Stomach (tissue), 9 donors: ENCODE results near the gene ZNF165. TPM values are rescaled to one million over a fixed set of nuclear protein-coding genes. Genes with fewer than 3 reads are reported as not detected.
"Not testable (repeated sequence)": the region's sequence is repeated elsewhere in the genome, so short reads cannot be mapped to it uniquely, and the experiment has no call there.

Source experiments
- DNase-seq, 2 donors: peaks; one replicate each; pipeline versions ENCODE4 v3.0.0 to v3.0.0-alpha.2; 2013 to 2019
- H3K27ac ChIP-seq, 5 donors: fragments of 200-600 bp in 4 of 5; sonication (generic) in 4 of 5; one replicate each; pipeline ENCODE4 v1.5.1; 2013 to 2019; ENCODE audit warnings: mild to moderate bottlenecking in 1 of 5, moderate library complexity in 1 of 5
- H3K27me3 ChIP-seq, 3 donors: fragments of 200-600 bp; sonication (generic); one replicate each; pipeline ENCODE4 v1.5.1; 2017 to 2019; ENCODE audit warnings: mixed run types in 1 of 3
- H3K36me3 ChIP-seq, 4 donors: fragments of 200-600 bp; sonication (generic); 1 replicate in 3 of 4; 2 replicates in 1 of 4; pipeline ENCODE4 v1.5.1; 2016 to 2019
- H3K4me1 ChIP-seq, 4 donors: fragments of 200-600 bp; sonication (generic); one replicate each; pipeline ENCODE4 v1.5.1; 2016 to 2019
- H3K4me3 ChIP-seq, 4 donors: fragments of 200-600 bp; sonication (generic) in 3 of 4; one replicate each; pipeline ENCODE4 v1.5.1; 2016 to 2019; ENCODE audit warnings: mild to moderate bottlenecking in 1 of 4
- H3K9me3 ChIP-seq, 4 donors: fragments of 200-600 bp; sonication (generic); one replicate each; pipeline ENCODE4 v1.5.1; 2016 to 2019
- EP300 ChIP-seq: sonication (generic); formaldehyde crosslinking; IDR thresholded peaks from one replicate; pipeline ENCODE4 v1.6.1; 2017; ENCODE audit warnings: antibody characterized with exemption
- POLR2A ChIP-seq, 4 donors: fragments of 450-650 bp; IDR thresholded peaks; one replicate each; pipeline ENCODE4 v1.6.1; 2016; ENCODE audit warnings: antibody characterized with exemption in 4 of 4, control low read depth in 2 of 4, mild to moderate bottlenecking in 1 of 4, moderate library complexity in 1 of 4
- POLR2AphosphoS5 ChIP-seq, 3 donors: sonication (generic); formaldehyde crosslinking; IDR thresholded peaks; one replicate each; pipeline ENCODE4 v1.6.1; 2016; ENCODE audit warnings: antibody characterized with exemption in 3 of 3
- WGBS, 5 donors: extraction: QIAGEN DNeasy Blood & Tissue Kit in 3 of 5; methylation state at CpG; one replicate each; pipeline versions ENCODE4 v1.1.5 to v1.1.7; 2013 to 2018; 5-methylcytosine and 5-hydroxymethylcytosine counted together
- intact Hi-C: fragments of 100-400 bp; cut with DNase I; formaldehyde crosslinking; loops from one replicate; pipeline ENCODE4 v1.15.1; 2023; ENCODE audit warnings: low total_unique reads
- polyA plus RNA-seq, 3 donors: library from polyadenylated mRNA; stranded (reverse); fragments of 200-250 nt; gene quantifications; one replicate each; pipeline ENCODE4 v1.2.3, GENCODE V29; 2013
- total RNA-seq, 5 donors: library from RNA; depleted of rRNA; stranded (reverse); fragments of >200 nt; gene quantifications; one replicate each; pipeline versions ENCODE4 v1.1.0 to v1.2.3, GENCODE V29; 2014 to 2016
- TF ChIP-seq, protein P1 (sequence below), 7 experiments: fragments of 450-650 bp in 4 of 7; fragments of 200-600 bp in 3 of 7; sonication (generic) in 3 of 7; IDR thresholded peaks; one replicate each; pipeline ENCODE4 v1.5.1; 2016 to 2019; ENCODE audit warnings: antibody characterized with exemption in 7 of 7, control low read depth in 2 of 7, mild to moderate bottlenecking in 1 of 7
- donor health status: healthy with polysubstance abuse.
- donor health status: Bipolar disorder and iron deficiency.
- donor health status: healthy.

The ZNF165 gene
- total and polyA plus RNA-seq, 8 donors = 1.2 to 4.2 (median 1.9) TPM; not detected in 1

DNA sequence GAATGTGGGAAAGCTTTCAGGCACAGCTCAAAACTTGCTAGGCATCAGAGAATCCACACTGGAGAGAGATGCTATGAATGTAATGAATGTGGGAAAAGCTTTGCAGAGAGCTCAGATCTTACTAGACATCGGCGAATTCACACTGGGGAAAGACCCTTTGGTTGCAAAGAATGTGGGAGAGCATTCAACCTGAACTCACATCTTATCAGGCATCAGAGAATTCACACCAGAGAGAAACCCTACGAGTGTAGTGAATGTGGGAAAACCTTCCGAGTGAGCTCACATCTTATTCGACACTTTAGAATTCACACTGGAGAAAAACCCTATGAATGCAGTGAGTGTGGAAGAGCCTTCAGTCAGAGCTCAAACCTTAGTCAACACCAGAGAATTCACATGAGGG is 8.7 kb downstream of the ZNF165 start:
- no peak for DNase-seq
- no peak overlapping the region for H3K27ac ChIP-seq
- 95 to 99% (median 98%) methylated on average over 5 of the region's 5 CpGs for WGBS, 5 donors
- peaks cover 0 to 56% (median 51%) of the 10 kb centered on the region in 4 donors for H3K36me3 ChIP-seq
- no peak overlapping the region for H3K4me3 ChIP-seq
- intact Hi-C loops = no loop called here
- TF ChIP-seq, protein P1, sequence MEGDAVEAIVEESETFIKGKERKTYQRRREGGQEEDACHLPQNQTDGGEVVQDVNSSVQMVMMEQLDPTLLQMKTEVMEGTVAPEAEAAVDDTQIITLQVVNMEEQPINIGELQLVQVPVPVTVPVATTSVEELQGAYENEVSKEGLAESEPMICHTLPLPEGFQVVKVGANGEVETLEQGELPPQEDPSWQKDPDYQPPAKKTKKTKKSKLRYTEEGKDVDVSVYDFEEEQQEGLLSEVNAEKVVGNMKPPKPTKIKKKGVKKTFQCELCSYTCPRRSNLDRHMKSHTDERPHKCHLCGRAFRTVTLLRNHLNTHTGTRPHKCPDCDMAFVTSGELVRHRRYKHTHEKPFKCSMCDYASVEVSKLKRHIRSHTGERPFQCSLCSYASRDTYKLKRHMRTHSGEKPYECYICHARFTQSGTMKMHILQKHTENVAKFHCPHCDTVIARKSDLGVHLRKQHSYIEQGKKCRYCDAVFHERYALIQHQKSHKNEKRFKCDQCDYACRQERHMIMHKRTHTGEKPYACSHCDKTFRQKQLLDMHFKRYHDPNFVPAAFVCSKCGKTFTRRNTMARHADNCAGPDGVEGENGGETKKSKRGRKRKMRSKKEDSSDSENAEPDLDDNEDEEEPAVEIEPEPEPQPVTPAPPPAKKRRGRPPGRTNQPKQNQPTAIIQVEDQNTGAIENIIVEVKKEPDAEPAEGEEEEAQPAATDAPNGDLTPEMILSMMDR (IDR thresholded peaks at IDR 0.05) = no peak
- no peak for TF ChIP-seq POLR2A (IDR thresholded peaks at IDR 0.05)
- TF ChIP-seq EP300 = no peak
- no peak for TF ChIP-seq POLR2AphosphoS5 (IDR thresholded peaks at IDR 0.05)
- H3K9me3 ChIP-seq = peaks cover 0 to 31% (median 15%) of the 10 kb centered on the region in 4 donors
- H3K4me1 ChIP-seq = no peaks in the 10 kb centered on the region
- H3K27me3 ChIP-seq = peaks cover 0 to 5% (median 0%) of the 10 kb centered on the region in 3 donors

DNA sequence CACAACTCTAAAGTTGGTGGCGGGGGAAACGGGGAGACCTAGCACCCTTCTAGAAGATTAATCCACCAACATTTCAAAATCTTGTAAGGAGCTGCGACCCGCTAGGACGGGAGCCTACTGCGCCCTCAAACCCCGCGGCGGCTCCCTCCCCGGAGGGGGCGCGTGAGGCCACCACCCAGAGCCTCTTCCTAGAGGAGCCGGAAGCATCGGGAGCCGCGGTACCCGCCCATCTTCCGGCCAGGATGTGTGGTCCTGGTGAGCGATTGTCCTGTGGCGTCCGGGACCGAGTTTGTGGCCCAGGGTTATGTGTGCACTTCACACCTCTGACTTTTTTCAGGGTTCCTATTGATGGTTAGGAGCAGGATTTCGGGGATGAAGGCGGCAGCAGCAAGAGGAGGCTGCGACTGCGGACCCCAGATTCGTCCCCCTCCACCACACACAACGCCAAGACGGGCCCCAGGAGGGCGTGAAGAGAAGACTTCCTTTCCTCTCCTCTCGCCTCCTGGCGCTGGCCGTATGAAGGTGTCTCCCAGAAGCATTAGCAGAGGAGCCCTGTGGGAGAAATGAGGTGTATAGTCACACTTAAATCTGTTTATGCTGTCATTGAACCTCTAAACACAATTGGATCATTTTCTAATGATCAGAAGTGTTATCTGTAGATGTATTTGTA is 10.7 kb downstream of the ZNF165 start:
- H3K4me1 ChIP-seq = no peaks in the 10 kb centered on the region
- H3K27me3 ChIP-seq = peaks cover 0 to 5% (median 0%) of the 10 kb centered on the region in 3 donors
- peaks cover 0 to 31% (median 15%) of the 10 kb centered on the region in 4 donors for H3K9me3 ChIP-seq
- H3K27ac ChIP-seq = no peak overlapping the region
- peak overlapping the region; percentile 11 to 28 (median 24) for H3K4me3 ChIP-seq
- DNase-seq = peak in 1 of 2 donors; percentile 65
- intact Hi-C loops = no loop called here
- peaks cover 0 to 48% (median 42%) of the 10 kb centered on the region in 4 donors for H3K36me3 ChIP-seq
- no peak for TF ChIP-seq POLR2A (IDR thresholded peaks at IDR 0.05)
- TF ChIP-seq, protein P1 (IDR thresholded peaks at IDR 0.05) = no peak
- no peak for TF ChIP-seq POLR2AphosphoS5 (IDR thresholded peaks at IDR 0.05)
- no peak for TF ChIP-seq EP300
- 29 to 46% (median 34%) methylated on average over 11 to 33 of the region's 33 CpGs for WGBS, 5 donors

DNA sequence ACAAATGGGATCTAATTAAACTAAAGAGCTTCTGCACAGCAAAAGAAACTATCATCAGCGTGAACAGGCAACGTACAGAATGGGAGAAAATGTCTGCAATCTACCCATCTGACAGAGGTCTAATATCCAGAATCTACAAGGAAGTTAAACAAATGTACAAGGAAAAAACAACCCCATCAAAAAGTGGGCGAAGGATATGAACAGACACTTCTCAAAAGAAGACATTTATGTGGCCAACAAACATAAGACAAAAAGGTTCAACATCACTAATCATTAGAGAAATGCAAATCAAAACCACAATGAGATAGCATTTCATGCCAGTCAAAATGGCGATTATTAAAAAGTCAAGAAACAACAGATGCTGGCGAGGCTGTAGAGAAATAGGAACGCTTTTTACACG is 21.9 kb downstream of the ZNF165 start:
- H3K27me3 ChIP-seq = peaks cover 0 to 14% (median 0%) of the 10 kb centered on the region in 3 donors
- H3K36me3 ChIP-seq, intact Hi-C loops, DNase-seq, H3K4me3 ChIP-seq, H3K9me3 ChIP-seq, H3K4me1 ChIP-seq, H3K27ac ChIP-seq: not testable (repeated sequence)
- WGBS, 5 donors = 78 to 86% (median 82%) methylated on average over 7 of the region's 7 CpGs

DNA sequence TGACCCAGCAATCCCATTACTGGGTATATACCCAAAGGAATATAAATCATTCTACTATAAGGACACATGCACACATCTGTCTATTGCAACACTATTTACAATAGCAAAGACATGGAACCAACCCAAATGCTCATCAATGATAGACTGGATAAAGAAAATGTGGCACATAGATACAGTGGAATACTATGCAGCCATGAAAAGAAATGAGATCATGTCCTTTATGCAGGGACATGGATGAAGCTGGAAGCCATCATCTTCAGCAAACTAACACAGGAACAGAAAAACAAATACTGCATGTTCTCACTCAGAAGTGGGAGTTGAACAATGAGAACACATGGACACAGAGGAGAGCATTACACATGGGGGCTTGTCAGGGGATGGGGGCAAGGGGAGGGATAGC is 22.3 kb downstream of the ZNF165 start:
- H3K27ac ChIP-seq, DNase-seq, H3K36me3 ChIP-seq, H3K4me1 ChIP-seq, H3K4me3 ChIP-seq, intact Hi-C loops, H3K9me3 ChIP-seq: not testable (repeated sequence)
- peaks cover 0 to 14% (median 0%) of the 10 kb centered on the region in 3 donors for H3K27me3 ChIP-seq

DNA sequence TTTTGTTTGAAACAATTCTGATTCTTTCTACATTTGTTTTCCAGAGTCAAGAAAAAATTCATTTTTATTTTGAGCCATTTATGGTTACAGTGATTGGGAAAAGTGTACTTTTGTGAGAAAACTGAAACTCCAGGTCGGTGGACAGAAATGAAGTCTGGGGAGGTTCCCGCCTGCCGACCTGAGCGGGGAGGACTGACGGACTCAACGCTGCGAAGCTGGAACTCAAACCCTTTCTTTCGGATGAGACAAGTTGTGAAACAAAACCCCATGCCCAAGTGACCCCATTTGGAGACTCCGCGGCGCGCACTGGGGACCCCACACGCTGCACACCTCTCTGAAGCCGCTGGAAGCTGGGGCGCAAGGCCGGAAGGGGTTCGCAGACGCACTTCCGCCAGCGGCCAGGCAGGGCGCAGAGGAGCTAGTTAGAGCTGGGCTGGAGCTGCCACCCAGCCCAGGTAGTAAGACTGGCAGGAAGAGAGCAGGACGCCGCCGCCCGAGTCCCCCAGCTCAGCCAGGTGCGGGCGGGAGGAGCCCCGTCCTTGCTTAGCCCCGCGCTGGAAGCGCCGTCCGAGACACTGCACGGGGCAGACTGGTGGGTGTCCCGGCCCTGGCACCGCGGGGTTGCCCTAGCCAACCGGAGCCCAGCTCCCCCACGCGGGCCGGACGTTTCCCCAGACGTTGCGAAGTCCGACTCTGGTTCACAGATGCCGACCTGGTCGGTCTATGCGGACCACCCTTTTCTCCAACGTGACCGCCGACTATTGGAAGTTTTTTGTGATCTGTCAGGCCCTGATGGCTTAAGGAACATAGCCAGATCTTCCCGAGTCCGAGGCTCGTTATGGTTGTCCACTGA is 24.2 kb downstream of the ZNF165 start:
- Histone ChIP-seq H3K36me3 (no peaks in the 10 kb centered on the region), H3K27me3 (peaks cover 0 to 2% (median 0%) of the 10 kb centered on the region in 3 donors), H3K4me1 (peaks cover 0 to 7% (median 5%) of the 10 kb centered on the region in 4 donors), H3K4me3 (peak overlapping the region; percentile 56 to 82 (median 72)), H3K27ac (peak overlapping the region; percentile 71 to 93 (median 88)), H3K9me3 (no peaks in the 10 kb centered on the region)
- WGBS, 5 donors = 0 to 4% (median 1%) methylated on average over 23 to 54 of the region's 54 CpGs
- DNase-seq = peak; percentile 86 to 96
- intact Hi-C loops = no loop called here
- no peak for TF ChIP-seq EP300
- TF ChIP-seq, protein P1 (IDR thresholded peaks at IDR 0.05) = peak in 5 of 7 experiments; percentile 38 to 81 (median 63)
- peak in 1 of 4 donors; percentile 29 for TF ChIP-seq POLR2A (IDR thresholded peaks at IDR 0.05)
- TF ChIP-seq POLR2AphosphoS5 (IDR thresholded peaks at IDR 0.05) = peak; percentile 24 to 88 (median 83)
